Keratinocyte (primary cell): Measurements from ENCODE around the gene MYH10.

Source experiments
- EZH2 ChIP-seq: IDR thresholded peaks from one replicate; pipeline ENCODE4 v1.6.1; 2012; ENCODE audit warnings: inconsistent platforms, mild to moderate bottlenecking, low read length, moderate library complexity
- TF ChIP-seq, protein P1 (sequence below), 3 experiments: IDR thresholded peaks in 1 of 3; conservative IDR thresholded peaks in 1 of 3; optimal IDR thresholded peaks in 1 of 3; 2 replicates in 2 of 3; 3 replicates in 1 of 3; pipeline versions ENCODE3 to v1.5.1; 2011; ENCODE audit warnings: low read length in 3 of 3, mild to moderate bottlenecking in 3 of 3, moderate library complexity in 2 of 3, control low read depth in 1 of 3, inconsistent platforms in 1 of 3; ENCODE audit not compliant: insufficient read depth in 2 of 3; ENCODE audit errors: extremely low read depth in 1 of 3

DNA sequence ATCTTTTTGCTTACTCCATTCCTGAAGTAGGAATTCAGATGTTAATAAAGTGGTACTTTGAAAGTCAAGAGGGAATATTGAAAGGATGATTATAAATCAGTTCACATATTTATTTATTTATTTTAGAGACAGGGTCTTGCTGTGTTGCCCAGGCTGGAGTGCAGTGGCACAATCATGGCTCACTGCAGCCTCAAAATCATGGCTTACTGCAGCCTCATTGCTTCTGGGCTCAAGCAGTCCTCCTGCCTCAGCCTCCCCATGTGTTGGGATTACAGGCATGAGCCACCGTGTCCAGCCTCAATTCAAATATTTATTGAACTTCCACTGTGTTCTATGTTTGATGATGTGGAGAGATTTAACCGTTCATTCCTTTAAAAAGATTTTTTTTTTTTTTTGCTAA, 188.2 kb downstream of the MYH10 start:
- TF ChIP-seq, protein P1, sequence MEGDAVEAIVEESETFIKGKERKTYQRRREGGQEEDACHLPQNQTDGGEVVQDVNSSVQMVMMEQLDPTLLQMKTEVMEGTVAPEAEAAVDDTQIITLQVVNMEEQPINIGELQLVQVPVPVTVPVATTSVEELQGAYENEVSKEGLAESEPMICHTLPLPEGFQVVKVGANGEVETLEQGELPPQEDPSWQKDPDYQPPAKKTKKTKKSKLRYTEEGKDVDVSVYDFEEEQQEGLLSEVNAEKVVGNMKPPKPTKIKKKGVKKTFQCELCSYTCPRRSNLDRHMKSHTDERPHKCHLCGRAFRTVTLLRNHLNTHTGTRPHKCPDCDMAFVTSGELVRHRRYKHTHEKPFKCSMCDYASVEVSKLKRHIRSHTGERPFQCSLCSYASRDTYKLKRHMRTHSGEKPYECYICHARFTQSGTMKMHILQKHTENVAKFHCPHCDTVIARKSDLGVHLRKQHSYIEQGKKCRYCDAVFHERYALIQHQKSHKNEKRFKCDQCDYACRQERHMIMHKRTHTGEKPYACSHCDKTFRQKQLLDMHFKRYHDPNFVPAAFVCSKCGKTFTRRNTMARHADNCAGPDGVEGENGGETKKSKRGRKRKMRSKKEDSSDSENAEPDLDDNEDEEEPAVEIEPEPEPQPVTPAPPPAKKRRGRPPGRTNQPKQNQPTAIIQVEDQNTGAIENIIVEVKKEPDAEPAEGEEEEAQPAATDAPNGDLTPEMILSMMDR (optimal IDR thresholded peaks at IDR 0.05 in 1 of 3, IDR thresholded peaks at IDR 0.05 in 1 of 3, conservative IDR thresholded peaks at IDR 0.05 in 1 of 3; ENCODE audit: extremely low read depth in 1 of 3, insufficient read depth in 2 of 3, low read length in 3 of 3): no peak
- TF ChIP-seq EZH2: no peak
